NT2/D1 (cell line): ENCODE data around the gene HACE1.

Experiments
- SUZ12 ChIP-seq: IDR thresholded peaks from 2 replicates; pipeline ENCODE4 v1.6.1; 2011; ENCODE audit not compliant: insufficient read length, insufficient read depth; ENCODE audit errors: extremely low read depth
- YY1 ChIP-seq: IDR thresholded peaks from 2 replicates; pipeline ENCODE4 v1.6.1; 2011; ENCODE audit not compliant: insufficient read length, insufficient read depth
- ZNF274 ChIP-seq: IDR thresholded peaks from 2 replicates; pipeline ENCODE4 v1.6.1; 2011; ENCODE audit warnings: mild to moderate bottlenecking, low read depth, low read length

DNA sequence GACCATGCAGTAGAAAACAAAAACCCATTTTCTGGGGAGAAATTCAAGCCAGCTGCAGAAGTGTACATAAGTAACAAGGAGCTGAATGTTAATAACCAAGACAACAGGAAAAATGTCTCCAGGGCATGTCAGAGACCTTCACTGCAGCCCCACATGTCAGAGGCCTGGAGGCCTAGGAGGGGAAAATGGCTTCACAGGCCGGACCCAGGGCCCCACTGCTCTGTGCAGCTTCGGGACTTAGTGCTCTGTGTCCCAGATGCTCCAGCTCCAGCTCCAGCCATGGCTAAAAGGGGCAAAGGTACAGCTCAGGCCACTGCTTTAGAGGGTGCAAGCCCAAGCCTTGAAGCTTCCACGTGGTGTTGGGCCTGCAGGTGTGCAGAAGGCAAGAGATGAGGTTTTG, 43.6 kb downstream of the HACE1 start:
- TF ChIP-seq SUZ12: no peak
- no peak for TF ChIP-seq ZNF274
- no peak for TF ChIP-seq YY1
